K562 (cell line): ENCODE data around the gene RBM34. TPM values are rescaled to one million over a fixed set of nuclear protein-coding genes. Genes with fewer than 3 reads are reported as not detected.

ENCODE experiments used
- ATAC-seq: fragments of 200-7000 bp; cut with Tn5 transposase; 3 replicates; pipeline ENCODE4 v1.9.1; 2020; ENCODE audit warnings: moderate library complexity
- BruUV-seq: library from RNA; stranded (reverse); fragments of 400-500 nt; replicated peaks from 2 replicates; lab custom pipeline; 2021; lab: Mats Ljungman, UMichigan
- CTCF ChIA-PET: fragments of 300-600 bp; formaldehyde crosslinking; extraction: SDS; loops from one replicate; lab custom pipeline; 2021; ENCODE audit warnings: low intra/inter-chr PET ratio; lab: Yijun Ruan, JAX
- POLR2A ChIA-PET: fragments of 300-600, 350-650 bp; sonication (Branson Sonifier 250); formaldehyde crosslinking; extraction: SDS; loops from one replicate; lab custom pipeline; 2021; ENCODE audit warnings: antibody characterized with exemption, inconsistent platforms; lab: Yijun Ruan, JAX
- DNase-seq, 4 experiments: peaks; one replicate each; pipeline versions ENCODE4 v3.0.0 to v3.0.0-alpha.2; 2011 to 2018; ENCODE audit warnings: low spot score in 3 of 4, mixed read lengths in 3 of 4; ENCODE audit errors: extremely low read depth in 1 of 4
- FAIRE-seq: peaks from 2 replicates; lab custom pipeline; 2011; peaks lifted over from hg19 to GRCh38; lab: Jason Lieb, UNC
- H2AFZ ChIP-seq: 2 replicates; pipeline ENCODE4 v1.6.0; 2011; ENCODE audit warnings: low read depth, low read length, control low read depth, inconsistent platforms
- H3K27ac ChIP-seq: fragments of 200-600 bp; 3 replicates; pipeline ENCODE4 v1.8.0; 2011; ENCODE audit warnings: low read depth, mild to moderate bottlenecking, control low read depth, inconsistent platforms, low read length, moderate library complexity, mixed read lengths; ENCODE audit errors: extremely low read depth
- H3K27me3 ChIP-seq, 2 experiments: fragments of 300-600 bp in 1 of 2; 2 replicates in 1 of 2; 3 replicates in 1 of 2; pipeline versions ENCODE4 v1.6.0 to v1.8.0; 2011; ENCODE audit warnings: inconsistent platforms in 2 of 2, low read length in 2 of 2, mild to moderate bottlenecking in 1 of 2, mixed read lengths in 1 of 2, moderate library complexity in 1 of 2; ENCODE audit not compliant: control insufficient read depth in 2 of 2, insufficient read depth in 2 of 2
- H3K36me3 ChIP-seq: fragments of 300-600 bp; 3 replicates; pipeline ENCODE4 v1.8.0; 2011; ENCODE audit warnings: mild to moderate bottlenecking, low read length, inconsistent platforms; ENCODE audit not compliant: control insufficient read depth, insufficient read depth
- H3K4me1 ChIP-seq, 2 experiments: fragments of 200-600 bp in 1 of 2; replicated peaks in 1 of 2; 2 replicates in 1 of 2; 3 replicates in 1 of 2; pipeline versions ENCODE4 v1.5.1 to v1.8.0; 2011; ENCODE audit warnings: inconsistent platforms in 2 of 2, low read length in 2 of 2, mild to moderate bottlenecking in 1 of 2, mixed read lengths in 1 of 2, moderate library complexity in 1 of 2; ENCODE audit not compliant: control insufficient read depth in 2 of 2, insufficient read depth in 2 of 2
- H3K4me2 ChIP-seq: 2 replicates; pipeline ENCODE4 v1.6.1; 2011; ENCODE audit warnings: low read length, control low read depth, inconsistent platforms, mixed read lengths; ENCODE audit not compliant: insufficient read depth
- H3K4me3 ChIP-seq: fragments of 200-600 bp; sonication (generic), shearing (Covaris generic); 2 replicates; pipeline ENCODE4 v1.5.1; 2016; ENCODE audit warnings: control low read depth, inconsistent platforms
- H3K79me2 ChIP-seq: fragments of 200-600 bp; 3 replicates; pipeline ENCODE4 v1.8.0; 2011; ENCODE audit warnings: low read length, inconsistent platforms; ENCODE audit not compliant: control insufficient read depth, insufficient read depth
- H3K9ac ChIP-seq, 2 experiments: 2 replicates each; pipeline versions ENCODE4 v1.6.0 to v1.6.1; 2011; ENCODE audit warnings: low read depth in 2 of 2, low read length in 2 of 2, control low read depth in 1 of 2, inconsistent platforms in 1 of 2, mild to moderate bottlenecking in 1 of 2, mixed read lengths in 1 of 2; ENCODE audit not compliant: insufficient read depth in 1 of 2
- H3K9me1 ChIP-seq: one replicate; pipeline ENCODE4 v1.6.0; 2011; ENCODE audit warnings: inconsistent platforms, mild to moderate bottlenecking, low read length, moderate library complexity; ENCODE audit not compliant: control insufficient read depth, insufficient read depth
- H3K9me3 ChIP-seq: replicated peaks from 2 replicates; pipeline ENCODE4 v1.5.1; 2011; ENCODE audit warnings: low read depth, low read length, inconsistent platforms; ENCODE audit not compliant: control insufficient read depth, insufficient read depth
- H4K20me1 ChIP-seq: replicated peaks from 2 replicates; pipeline ENCODE4 v1.6.1; 2011; ENCODE audit warnings: low read length, inconsistent platforms, mixed read lengths; ENCODE audit not compliant: control insufficient read depth, insufficient read depth
- BCOR ChIP-seq: fragments of 450-650 bp; IDR thresholded peaks from 2 replicates; pipeline ENCODE4 v1.6.1; 2016
- BRCA1 ChIP-seq, 2 experiments: fragments of 450-650 bp in 1 of 2; sonication (generic) in 1 of 2; formaldehyde crosslinking in 1 of 2; IDR thresholded peaks; 2 replicates each; pipeline versions ENCODE4 v1.5.0 to v1.6.1; 2017 to 2020; ENCODE audit warnings: mild to moderate bottlenecking in 1 of 2, missing genetic modification reagents in 1 of 2
- CBX5 ChIP-seq: IDR thresholded peaks from 2 replicates; pipeline ENCODE4 v1.6.1; 2014; ENCODE audit warnings: low read depth, borderline replicate concordance
- FOXJ2 ChIP-seq: fragments of 200-800 bp; sonication (Bioruptor generic); IDR thresholded peaks from 2 replicates; pipeline ENCODE4 v1.6.1; 2016; ENCODE audit warnings: missing genetic modification characterization, missing compliant biosample characterization
- MCM7 ChIP-seq, 2 experiments: fragments of 450-650 bp; IDR thresholded peaks; 2 replicates each; pipeline ENCODE4 v1.6.1; 2016 to 2018
- NR4A1 ChIP-seq, 2 experiments: fragments of 250-450 bp in 1 of 2; fragments of 450-650 bp in 1 of 2; sonication (Bioruptor Pico) in 1 of 2; IDR thresholded peaks; 2 replicates each; pipeline versions ENCODE4 v1.4.0 to v1.6.1; 2016 to 2020; ENCODE audit warnings: mild to moderate bottlenecking in 2 of 2, missing compliant biosample characterization in 1 of 2, missing genetic modification characterization in 1 of 2, moderate library complexity in 1 of 2
- PTTG1 ChIP-seq: fragments of 450-650 bp; IDR thresholded peaks from 2 replicates; pipeline ENCODE4 v1.6.1; 2016; ENCODE audit warnings: low read depth, mild to moderate bottlenecking, missing genetic modification characterization, missing compliant biosample characterization
- RHOXF2B ChIP-seq: fragments of 250-450 bp; sonication (Bioruptor Pico); conservative IDR thresholded peaks from 2 replicates; pipeline ENCODE4 v1.5.1; 2021
- STAT5A ChIP-seq: IDR thresholded peaks from 2 replicates; pipeline ENCODE4 v1.6.1; 2012; ENCODE audit warnings: low read length, inconsistent platforms, borderline replicate concordance
- ZFP30 ChIP-seq: fragments of 250-450 bp; sonication (Bioruptor Pico); IDR thresholded peaks from 2 replicates; pipeline ENCODE4 v1.8.0; 2022; ENCODE audit warnings: moderate library complexity, mild to moderate bottlenecking, inconsistent platforms, borderline replicate concordance
- ZNF124 ChIP-seq: sonication (generic); formaldehyde crosslinking; IDR thresholded peaks from 2 replicates; pipeline ENCODE4 v1.8.1; 2022; ENCODE audit warnings: missing genetic modification reagents
- ZNF75A ChIP-seq: fragments of 450-650 bp; formaldehyde crosslinking; IDR thresholded peaks from 2 replicates; pipeline ENCODE4 v1.4.0; 2020; ENCODE audit warnings: mild to moderate bottlenecking
- WGBS: fragments of 100-300 bp; shearing (Covaris generic); methylation state at CpG from one replicate; pipeline ENCODE4 v1.1.6; 2016; ENCODE audit warnings: low coverage, mixed read lengths; ENCODE audit not compliant: insufficient coverage; ENCODE audit errors: missing lambda C conversion rate; 5-methylcytosine and 5-hydroxymethylcytosine counted together
- in situ Hi-C: fragments of 300-500 bp; cut with MboI; formaldehyde crosslinking; loops from 4 replicates; pipeline ENCODE4 v1.15.0; 2018; ENCODE audit warnings: inconsistent platforms, mixed read lengths
- intact Hi-C: fragments of 100-400 bp; cut with micrococcal nuclease; formaldehyde crosslinking; loops from 2 replicates; pipeline ENCODE4 v1.14.2; 2022
- polyA plus RNA-seq, 8 experiments: library from polyadenylated mRNA; depleted of rRNA in 4 of 8; stranded (reverse) in 5 of 8; unstranded in 3 of 8; fragments of >200 nt; fragmentation: Nextera tagmentation in 2 of 8; fragmentation: Illumina TruSeq in 1 of 8; extraction: Ambion mirVana in 2 of 8; extraction: Trizol in 1 of 8; gene quantifications; 2 replicates each; pipeline versions ENCODE4 v1.2.1 to v1.2.3, GENCODE V29; 2011 to 2014; ENCODE audit warnings: inconsistent platforms in 1 of 8, missing spikeins in 1 of 8
- total RNA-seq, 7 experiments: library from RNA; depleted of rRNA in 6 of 7; stranded (reverse); fragments of >200 nt in 6 of 7; fragmentation: Illumina TruSeq in 2 of 7; extraction: Trizol in 2 of 7; gene quantifications; 2 replicates each; pipeline versions ENCODE4 v1.2.1 to v1.2.3, GENCODE V29; 2011 to 2021; ENCODE audit warnings: low replicate concordance in 1 of 7
- TF ChIP-seq, protein P1 (sequence below): sonication (generic); formaldehyde crosslinking; IDR thresholded peaks from 2 replicates; pipeline ENCODE4 v1.8.1; 2022; ENCODE audit warnings: missing genetic modification reagents
- TF ChIP-seq, protein P2 (sequence below): fragments of 450-650 bp; IDR thresholded peaks from 2 replicates; pipeline ENCODE4 v1.6.1; 2018; ENCODE audit warnings: mild to moderate bottlenecking, low read depth; ENCODE audit not compliant: partially characterized antibody

The RBM34 gene
- total and polyA plus RNA-seq, 9 of the 15 experiments (the other 6 are each of a cell fraction or from before 2014, with no cell fraction given), result 64.0 to 178 (median 124) TPM

DNA sequence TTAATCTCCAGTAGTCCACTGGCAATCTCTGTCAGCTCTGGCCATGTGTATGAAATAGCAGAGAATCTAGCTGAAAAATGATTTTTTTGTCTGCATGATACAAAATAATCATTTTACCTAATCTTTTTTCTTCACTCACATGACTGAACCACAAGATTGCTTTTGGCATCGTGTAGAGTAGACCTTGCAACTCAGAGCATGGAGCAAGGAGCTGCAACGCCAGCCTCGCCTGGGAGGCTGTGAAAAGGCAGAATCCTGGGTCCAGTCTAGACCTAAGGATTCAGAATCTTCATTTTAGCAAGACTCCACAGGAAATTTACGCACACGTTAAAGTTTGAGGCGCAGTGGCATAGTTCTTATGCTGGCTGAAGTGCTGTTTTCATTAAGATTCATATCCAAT lies 72.6 kb downstream of the RBM34 start:
- Histone ChIP-seq H3K9ac (no peak overlapping the region), H3K27me3 (no peaks in the 10 kb centered on the region), H3K27ac (no peak overlapping the region), H2AFZ (no peak overlapping the region), H3K9me3 (no peaks in the 10 kb centered on the region), H4K20me1 (no peaks in the 10 kb centered on the region), H3K4me2 (no peak overlapping the region), H3K4me1 (peaks cover 16 to 22% of the 10 kb centered on the region in 2 experiments), H3K79me2 (no peaks in the 10 kb centered on the region), H3K36me3 (no peaks in the 10 kb centered on the region), H3K9me1 (no peaks in the 10 kb centered on the region), H3K4me3 (no peak overlapping the region)
- ChIA-PET CTCF (no interaction called here), POLR2A (interaction anchor here (0.7 to 1.5 kb wide), 2 partner anchors 9 to 15 kb away, joined by 3 to 4 read pairs; no protein-coding TSS in a partner anchor)
- 51% methylated on average over 6 of the region's 6 CpGs for WGBS
- FAIRE-seq (no peak), ATAC-seq (no peak), DNase-seq (no peak)
- BruUV-seq, result no TSS peak
- intact Hi-C loops, result no loop called here
- in situ Hi-C loops, result loop anchor here (10.0 kb wide), 1 partner anchor 334 kb away; no protein-coding TSS in a partner anchor
- 0 out of 2 replicates have a peak, but pooled peaks have one; percentile 25 for TF ChIP-seq FOXJ2 (tag)
- TF ChIP-seq NR4A1 (CRISPR knock-in tag; IDR thresholded peaks at IDR 0.05), result no peak
- TF ChIP-seq NR4A1 (tag; IDR thresholded peaks at IDR 0.05), result no peak

DNA sequence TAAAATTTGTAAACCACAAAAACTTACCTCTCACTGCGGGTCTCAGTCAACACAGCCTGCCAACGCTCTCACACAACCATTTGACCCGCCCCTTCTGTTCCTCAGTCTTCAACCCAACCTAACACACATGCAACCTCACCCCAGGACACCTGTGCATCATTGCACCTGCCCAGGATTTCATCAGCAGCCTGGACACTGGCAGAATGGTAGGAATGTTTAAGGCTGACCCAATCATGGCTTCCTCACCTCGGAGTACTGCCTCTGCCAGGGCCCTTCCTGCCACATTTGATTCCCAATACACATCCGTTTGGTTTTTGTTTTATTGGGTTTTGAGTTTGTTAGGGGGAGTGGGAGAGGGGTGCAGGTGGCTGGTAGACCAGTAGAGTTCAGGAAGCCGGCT lies 73.1 kb downstream of the RBM34 start:
- H3K79me2 ChIP-seq, result no peaks in the 10 kb centered on the region
- no peaks in the 10 kb centered on the region for H4K20me1 ChIP-seq
- no peak overlapping the region for H3K4me3 ChIP-seq
- no peak for DNase-seq
- no TSS peak for BruUV-seq
- intact Hi-C loops (no loop called here), in situ Hi-C loops (loop anchor here (10.0 kb wide), 1 partner anchor 333 kb away; no protein-coding TSS in a partner anchor)
- WGBS, result 16% methylated on average over 6 of the region's 6 CpGs
- H3K9me3 ChIP-seq, result no peaks in the 10 kb centered on the region
- no peak overlapping the region for H3K9ac ChIP-seq
- ChIA-PET CTCF (no interaction called here), POLR2A (interaction anchor here (1.5 kb wide), 1 partner anchor 8 kb away, joined by 4 read pairs; no protein-coding TSS in a partner anchor)
- H3K36me3 ChIP-seq, result no peaks in the 10 kb centered on the region
- H3K9me1 ChIP-seq, result no peaks in the 10 kb centered on the region
- no peak for ATAC-seq
- H3K27me3 ChIP-seq, result no peaks in the 10 kb centered on the region
- no peak overlapping the region for H3K27ac ChIP-seq
- H3K4me2 ChIP-seq, result no peak overlapping the region
- H2AFZ ChIP-seq, result no peak overlapping the region; the same call in 1 of the 2 replicates
- no peak for FAIRE-seq
- H3K4me1 ChIP-seq, result peaks cover 20 to 21% of the 10 kb centered on the region in 2 experiments
- no peak for TF ChIP-seq MCM7 (IDR thresholded peaks at IDR 0.05)
- no peak for TF ChIP-seq PTTG1
- TF ChIP-seq RHOXF2B (CRISPR knock-in tag), result no peak
- TF ChIP-seq ZFP30 (CRISPR knock-in tag), result no peak
- TF ChIP-seq, protein P1, sequence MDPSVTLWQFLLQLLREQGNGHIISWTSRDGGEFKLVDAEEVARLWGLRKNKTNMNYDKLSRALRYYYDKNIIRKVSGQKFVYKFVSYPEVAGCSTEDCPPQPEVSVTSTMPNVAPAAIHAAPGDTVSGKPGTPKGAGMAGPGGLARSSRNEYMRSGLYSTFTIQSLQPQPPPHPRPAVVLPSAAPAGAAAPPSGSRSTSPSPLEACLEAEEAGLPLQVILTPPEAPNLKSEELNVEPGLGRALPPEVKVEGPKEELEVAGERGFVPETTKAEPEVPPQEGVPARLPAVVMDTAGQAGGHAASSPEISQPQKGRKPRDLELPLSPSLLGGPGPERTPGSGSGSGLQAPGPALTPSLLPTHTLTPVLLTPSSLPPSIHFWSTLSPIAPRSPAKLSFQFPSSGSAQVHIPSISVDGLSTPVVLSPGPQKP (CRISPR knock-in tag), result no peak
- no peak for TF ChIP-seq ZNF124
- TF ChIP-seq CBX5, result no peak
- TF ChIP-seq STAT5A, result no peak
- no peak for TF ChIP-seq ZNF75A (CRISPR knock-in tag)
- no peak for TF ChIP-seq BCOR
- TF ChIP-seq, protein P2, sequence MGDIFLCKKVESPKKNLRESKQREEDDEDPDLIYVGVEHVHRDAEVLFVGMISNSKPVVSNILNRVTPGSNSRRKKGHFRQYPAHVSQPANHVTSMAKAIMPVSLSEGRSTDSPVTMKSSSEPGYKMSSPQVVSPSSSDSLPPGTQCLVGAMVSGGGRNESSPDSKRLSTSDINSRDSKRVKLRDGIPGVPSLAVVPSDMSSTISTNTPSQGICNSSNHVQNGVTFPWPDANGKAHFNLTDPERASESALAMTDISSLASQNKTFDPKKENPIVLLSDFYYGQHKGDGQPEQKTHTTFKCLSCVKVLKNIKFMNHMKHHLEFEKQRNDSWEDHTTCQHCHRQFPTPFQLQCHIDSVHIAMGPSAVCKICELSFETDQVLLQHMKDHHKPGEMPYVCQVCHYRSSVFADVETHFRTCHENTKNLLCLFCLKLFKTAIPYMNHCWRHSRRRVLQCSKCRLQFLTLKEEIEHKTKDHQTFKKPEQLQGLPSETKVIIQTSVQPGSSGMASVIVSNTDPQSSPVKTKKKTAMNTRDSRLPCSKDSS, result no peak
- no peak for TF ChIP-seq BRCA1 (IDR thresholded peaks at IDR 0.05)
- TF ChIP-seq BRCA1 (CRISPR knock-in tag; IDR thresholded peaks at IDR 0.05), result no peak
